ENCODE results near the gene TMEM119. TPM values are rescaled to one million over a fixed set of nuclear protein-coding genes. Genes with fewer than 3 reads are reported as not detected.

Gene TMEM119
- total and polyA plus RNA-seq, 10 of the 15 experiments (the other 5 are each of a cell fraction or from before 2014, with no cell fraction given) = 0.11 to 0.44 (median 0.19) TPM; not detected in 5

GRCh38 chr12:108560752-108561719 is 36.8 kb downstream of the TMEM119 start, which contains the start of gene SART3 (continued):
- TF ChIP-seq CREB1 (IDR thresholded peaks at IDR 0.05; ENCODE audit: low read depth) (no peak), POLR2A (IDR thresholded peaks at IDR 0.05; ENCODE audit: low read depth, low read length) (peak; percentile 97), ATF7 (IDR thresholded peaks at IDR 0.05; ENCODE audit: low read depth) (peak; percentile 77), SMAD5 (IDR thresholded peaks at IDR 0.05; ENCODE audit: low read depth) (0 out of 2 replicates have a peak, but pooled peaks have one; percentile 65), POLR2AphosphoS5 (IDR thresholded peaks at IDR 0.05; ENCODE audit: low read length) (peak; percentile 90), ASH2L (IDR thresholded peaks at IDR 0.05; ENCODE audit: borderline replicate concordance, low read depth) (peak; percentile 47; the same call in 1 of the 2 replicates), ZBTB33 (IDR thresholded peaks at IDR 0.05) (peak; percentile 76; the same call in 1 of the 2 replicates), ELK1 (IDR thresholded peaks at IDR 0.05; ENCODE audit: low read depth, low read length) (0 out of 2 replicates have a peak, but pooled peaks have one; percentile 12), PKNOX1 (IDR thresholded peaks at IDR 0.05) (peak; percentile 80), E2F4 (IDR thresholded peaks at IDR 0.05; ENCODE audit: low read depth, low read length) (0 out of 2 replicates have a peak, but pooled peaks have one; percentile 50), MLLT1 (IDR thresholded peaks at IDR 0.05) (peak; percentile 85), IRF5 (IDR thresholded peaks at IDR 0.05; ENCODE audit: borderline replicate concordance) (peak; percentile 98), WRNIP1 (IDR thresholded peaks at IDR 0.05; ENCODE audit: borderline replicate concordance, low read depth, low read length) (no peak), HCFC1 (IDR thresholded peaks at IDR 0.05; ENCODE audit: low read length) (peak; percentile 85), RELA (IDR thresholded peaks at IDR 0.05; ENCODE audit: borderline replicate concordance, partially characterized antibody) (no peak), SIN3A (IDR thresholded peaks at IDR 0.05; ENCODE audit: low read depth, low read length) (no peak; the same call in 1 of the 2 replicates), RELB (IDR thresholded peaks at IDR 0.05; ENCODE audit: low read depth) (peak; percentile 93), SMARCA5 (IDR thresholded peaks at IDR 0.05) (0 out of 2 replicates have a peak, but pooled peaks have one; percentile 23), DPF2 (IDR thresholded peaks at IDR 0.05) (0 out of 2 replicates have a peak, but pooled peaks have one; percentile 12)

Measured in GM12878 (cell line).